Body of pancreas (tissue), 4 donors: ENCODE measurements around the gene MTFMT.

Experiments used
- POLR2A ChIP-seq, 3 donors: fragments of 450-650 bp; IDR thresholded peaks; one replicate each; pipeline ENCODE4 v1.6.1; 2016; ENCODE audit warnings: antibody characterized with exemption in 3 of 3, mild to moderate bottlenecking in 2 of 3
- TF ChIP-seq, protein P1 (sequence below), 7 experiments: fragments of 450-650 bp in 4 of 7; fragments of 200-600 bp in 3 of 7; sonication (generic) in 3 of 7; IDR thresholded peaks; one replicate each; pipeline ENCODE4 v1.5.1; 2016 to 2019; ENCODE audit warnings: antibody characterized with exemption in 7 of 7

DNA sequence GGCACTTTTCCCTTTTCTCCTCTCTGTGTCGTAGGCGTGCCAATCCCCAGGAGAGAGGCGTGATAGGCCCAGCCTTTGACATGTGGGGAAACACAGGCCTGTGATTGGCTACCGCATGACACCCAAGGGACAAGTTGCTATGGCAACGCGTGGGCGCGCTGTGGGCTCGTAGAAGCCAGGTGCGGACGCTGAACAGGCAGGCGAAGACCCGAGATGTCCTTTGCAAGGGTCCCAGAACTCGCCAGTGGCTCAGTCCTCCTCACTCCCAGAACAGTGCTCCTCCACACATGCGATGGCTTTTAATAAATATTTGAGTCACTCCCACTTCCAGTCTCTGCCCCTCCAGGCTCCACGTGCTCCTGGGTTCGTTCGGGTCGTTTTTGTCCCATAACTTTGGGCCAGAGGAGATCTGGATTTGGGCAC is 20.0 kb upstream of the MTFMT start:
- TF ChIP-seq POLR2A (IDR thresholded peaks at IDR 0.05), result no peak
- TF ChIP-seq, protein P1, sequence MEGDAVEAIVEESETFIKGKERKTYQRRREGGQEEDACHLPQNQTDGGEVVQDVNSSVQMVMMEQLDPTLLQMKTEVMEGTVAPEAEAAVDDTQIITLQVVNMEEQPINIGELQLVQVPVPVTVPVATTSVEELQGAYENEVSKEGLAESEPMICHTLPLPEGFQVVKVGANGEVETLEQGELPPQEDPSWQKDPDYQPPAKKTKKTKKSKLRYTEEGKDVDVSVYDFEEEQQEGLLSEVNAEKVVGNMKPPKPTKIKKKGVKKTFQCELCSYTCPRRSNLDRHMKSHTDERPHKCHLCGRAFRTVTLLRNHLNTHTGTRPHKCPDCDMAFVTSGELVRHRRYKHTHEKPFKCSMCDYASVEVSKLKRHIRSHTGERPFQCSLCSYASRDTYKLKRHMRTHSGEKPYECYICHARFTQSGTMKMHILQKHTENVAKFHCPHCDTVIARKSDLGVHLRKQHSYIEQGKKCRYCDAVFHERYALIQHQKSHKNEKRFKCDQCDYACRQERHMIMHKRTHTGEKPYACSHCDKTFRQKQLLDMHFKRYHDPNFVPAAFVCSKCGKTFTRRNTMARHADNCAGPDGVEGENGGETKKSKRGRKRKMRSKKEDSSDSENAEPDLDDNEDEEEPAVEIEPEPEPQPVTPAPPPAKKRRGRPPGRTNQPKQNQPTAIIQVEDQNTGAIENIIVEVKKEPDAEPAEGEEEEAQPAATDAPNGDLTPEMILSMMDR (IDR thresholded peaks at IDR 0.05), result no peak
